Left lung (tissue), 10 donors: ENCODE results near the gene ZNF76. TPM values are rescaled to one million over a fixed set of nuclear protein-coding genes. Genes with fewer than 3 reads are reported as not detected.
"Not testable (repeated sequence)": the region's sequence is repeated elsewhere in the genome, so short reads cannot be mapped to it uniquely, and the experiment has no call there.

ENCODE experiments used
- ATAC-seq: fragments of 200-7000 bp; cut with Tn5 transposase; one replicate; pipeline ENCODE4 v1.9.1; 2020; ENCODE audit warnings: moderate library complexity
- DNase-seq, 4 donors: peaks; one replicate each; pipeline ENCODE4 v3.0.0-alpha.2; 2013 to 2020
- H3K27ac ChIP-seq, 2 donors: fragments of 200-600 bp; sonication (generic) in 1 of 2; one replicate each; pipeline versions ENCODE4 v1.5.0 to v1.8.0; 2020 to 2021
- H3K27me3 ChIP-seq, 2 donors: fragments of 200-600 bp; sonication (generic) in 1 of 2; one replicate each; pipeline versions ENCODE4 v1.5.0 to v1.8.0; 2020 to 2021
- H3K36me3 ChIP-seq, 2 donors: fragments of 200-600 bp; sonication (generic) in 1 of 2; one replicate each; pipeline versions ENCODE4 v1.5.0 to v1.8.0; 2020 to 2021
- H3K4me1 ChIP-seq, 2 donors: fragments of 200-600 bp; one replicate each; pipeline ENCODE4 v1.8.0; 2021
- H3K4me3 ChIP-seq, 2 donors: fragments of 200-600 bp; sonication (generic) in 1 of 2; one replicate each; pipeline versions ENCODE4 v1.5.0 to v1.8.0; 2020 to 2021; ENCODE audit warnings: mild to moderate bottlenecking in 1 of 2
- H3K9me3 ChIP-seq, 2 donors: fragments of 200-600 bp; sonication (generic) in 1 of 2; one replicate each; pipeline versions ENCODE4 v1.5.0 to v1.8.0; 2020 to 2021
- intact Hi-C, 2 donors: fragments of 100-400 bp; cut with DNase I; formaldehyde crosslinking; loops; one replicate each; pipeline versions ENCODE4 v1.11.2 to v1.14.2; 2022
- polyA plus RNA-seq, 6 donors: library from polyadenylated mRNA; unstranded; fragments of 120-200 nt; gene quantifications; one replicate each; pipeline ENCODE4 v1.2.1, GENCODE V29; 2013; ENCODE audit not compliant: insufficient read length in 6 of 6
- total RNA-seq, 2 donors: library from RNA; stranded (reverse); fragmentation: NEBNext Ultra II Directional; extraction: Animal tissue kit (Norgen Biotek cat#: 25700); gene quantifications; one replicate each; pipeline ENCODE4 v1.2.1, GENCODE V29; 2021
- TF ChIP-seq, protein P1 (sequence below), 2 donors: fragments of 200-600 bp; sonication (generic) in 1 of 2; IDR thresholded peaks; one replicate each; pipeline versions ENCODE4 v1.5.0 to v1.8.0; 2021; ENCODE audit warnings: antibody characterized with exemption in 2 of 2
- donor health status: DM: no; HTN: yes; CAD: no.
- donor health status: DM: no; HTN: no; CAD: no.

The ZNF76 gene
- total and polyA plus RNA-seq, 8 donors: 28.3 to 44.4 (median 41.0) TPM

DNA sequence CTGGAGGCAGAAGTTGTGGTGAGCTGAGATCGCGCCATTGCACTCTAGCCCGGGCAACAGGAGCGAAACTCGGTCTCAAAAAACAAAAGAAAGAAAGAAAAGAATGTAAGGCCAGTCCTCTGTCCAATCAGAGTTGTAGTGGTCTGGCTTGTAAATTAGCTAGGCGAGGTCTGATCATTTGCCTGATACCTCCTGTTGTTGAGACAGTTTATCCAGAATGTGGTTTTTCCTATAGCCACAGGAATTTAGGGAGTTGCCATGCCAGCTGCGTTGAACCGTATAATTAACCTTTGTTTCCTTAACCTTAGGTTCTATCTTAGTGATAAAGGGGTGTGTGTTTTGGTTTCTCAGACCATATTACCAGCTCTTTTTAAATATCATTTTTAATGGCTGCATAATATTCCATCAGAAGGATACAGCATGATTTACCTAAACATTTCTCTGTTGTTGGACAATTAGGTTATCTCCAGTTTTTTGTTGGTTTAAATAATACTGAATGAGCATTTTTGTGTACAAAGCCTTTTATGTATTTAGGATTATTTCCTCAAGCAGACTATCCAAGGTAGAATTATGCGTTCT, 71.1 kb downstream of the ZNF76 start:
- Histone ChIP-seq H3K4me3 (no peak overlapping the region), H3K36me3 (peaks cover 0 to under 1% of the 10 kb centered on the region in 2 donors), H3K27me3 (no peaks in the 10 kb centered on the region), H3K9me3 (no peaks in the 10 kb centered on the region), H3K4me1 (no peaks in the 10 kb centered on the region), H3K27ac (no peak overlapping the region)
- TF ChIP-seq, protein P1, sequence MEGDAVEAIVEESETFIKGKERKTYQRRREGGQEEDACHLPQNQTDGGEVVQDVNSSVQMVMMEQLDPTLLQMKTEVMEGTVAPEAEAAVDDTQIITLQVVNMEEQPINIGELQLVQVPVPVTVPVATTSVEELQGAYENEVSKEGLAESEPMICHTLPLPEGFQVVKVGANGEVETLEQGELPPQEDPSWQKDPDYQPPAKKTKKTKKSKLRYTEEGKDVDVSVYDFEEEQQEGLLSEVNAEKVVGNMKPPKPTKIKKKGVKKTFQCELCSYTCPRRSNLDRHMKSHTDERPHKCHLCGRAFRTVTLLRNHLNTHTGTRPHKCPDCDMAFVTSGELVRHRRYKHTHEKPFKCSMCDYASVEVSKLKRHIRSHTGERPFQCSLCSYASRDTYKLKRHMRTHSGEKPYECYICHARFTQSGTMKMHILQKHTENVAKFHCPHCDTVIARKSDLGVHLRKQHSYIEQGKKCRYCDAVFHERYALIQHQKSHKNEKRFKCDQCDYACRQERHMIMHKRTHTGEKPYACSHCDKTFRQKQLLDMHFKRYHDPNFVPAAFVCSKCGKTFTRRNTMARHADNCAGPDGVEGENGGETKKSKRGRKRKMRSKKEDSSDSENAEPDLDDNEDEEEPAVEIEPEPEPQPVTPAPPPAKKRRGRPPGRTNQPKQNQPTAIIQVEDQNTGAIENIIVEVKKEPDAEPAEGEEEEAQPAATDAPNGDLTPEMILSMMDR (IDR thresholded peaks at IDR 0.05): no peak
- no peak for ATAC-seq
- DNase-seq: no peak
- intact Hi-C loops: no loop called here

DNA sequence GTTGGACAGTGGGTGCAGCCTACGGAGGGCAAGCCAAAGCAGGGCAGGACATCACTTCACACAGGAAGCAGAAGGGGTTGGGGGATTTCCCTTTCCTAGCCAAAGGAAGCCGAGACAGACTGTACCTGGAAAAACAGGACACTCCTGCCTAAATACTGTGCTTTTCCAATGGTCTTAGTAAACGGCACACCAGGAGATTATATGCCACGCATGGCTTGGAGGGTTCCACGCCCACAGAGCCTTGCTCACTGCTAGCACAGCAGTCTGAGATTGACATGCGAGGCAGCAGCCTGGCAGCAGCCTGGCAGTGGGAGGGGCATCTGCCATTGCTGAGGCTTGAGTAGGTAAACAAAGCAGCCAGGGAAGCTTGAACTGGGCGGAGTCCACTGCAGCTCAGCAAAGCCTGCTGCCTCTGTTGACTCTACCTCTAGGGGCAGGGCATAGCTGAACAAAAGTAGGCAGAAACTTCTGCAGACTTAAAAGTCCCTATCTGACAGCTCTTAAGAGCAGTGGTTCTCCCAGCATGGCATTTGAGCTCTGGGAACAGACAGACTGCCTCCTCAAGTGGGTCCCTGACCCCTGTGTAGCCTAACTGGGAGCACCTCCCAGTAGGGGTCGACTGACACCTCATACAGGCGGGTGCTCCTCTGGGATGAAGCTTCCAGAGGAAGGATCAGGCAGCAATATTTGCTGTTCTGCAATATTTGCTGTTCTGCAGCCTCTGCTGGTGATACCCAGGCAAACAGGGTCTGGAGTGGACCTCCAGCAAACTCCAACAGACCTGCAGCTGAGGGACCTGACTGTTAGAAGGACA, 72.7 kb downstream of the ZNF76 start:
- DNase-seq (peak in 3 of 4 donors; percentile 19 to 87 (median 81)), ATAC-seq (peak; percentile 97)
- H3K4me3 ChIP-seq, intact Hi-C loops, H3K4me1 ChIP-seq, H3K27me3 ChIP-seq, H3K9me3 ChIP-seq, H3K36me3 ChIP-seq, H3K27ac ChIP-seq: not testable (repeated sequence)

DNA sequence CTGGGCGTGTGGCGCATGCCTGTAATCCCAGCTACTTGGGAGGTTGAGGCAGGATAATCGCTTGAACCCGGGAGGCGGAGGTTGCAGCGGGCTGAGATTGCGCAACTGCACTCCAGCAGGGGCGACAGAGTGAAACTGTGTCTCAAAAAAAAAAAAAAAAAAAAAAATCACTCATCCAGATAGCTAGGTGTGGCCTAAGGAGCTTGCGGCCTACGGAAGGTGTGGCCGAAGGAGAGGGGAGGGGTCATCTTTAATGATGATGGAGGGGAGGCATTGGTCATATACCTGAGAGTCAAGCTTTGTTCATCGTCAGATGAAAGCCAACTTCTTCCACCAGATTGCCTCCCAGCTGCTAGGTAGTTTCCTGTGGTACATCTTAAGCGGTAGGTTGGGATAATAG, 82.0 kb downstream of the ZNF76 start:
- ATAC-seq: peak; percentile 15
- Histone ChIP-seq H3K36me3 (peaks cover 0 to 8% of the 10 kb centered on the region in 2 donors), H3K4me1 (peaks cover 4 to 40% of the 10 kb centered on the region in 2 donors), H3K27ac (peak overlapping the region; percentile 33 to 87), H3K9me3 (no peaks in the 10 kb centered on the region), H3K4me3 (no peak overlapping the region), H3K27me3 (no peaks in the 10 kb centered on the region)
- TF ChIP-seq, protein P1 (IDR thresholded peaks at IDR 0.05): no peak
- intact Hi-C loops: no loop called here
- no peak for DNase-seq

DNA sequence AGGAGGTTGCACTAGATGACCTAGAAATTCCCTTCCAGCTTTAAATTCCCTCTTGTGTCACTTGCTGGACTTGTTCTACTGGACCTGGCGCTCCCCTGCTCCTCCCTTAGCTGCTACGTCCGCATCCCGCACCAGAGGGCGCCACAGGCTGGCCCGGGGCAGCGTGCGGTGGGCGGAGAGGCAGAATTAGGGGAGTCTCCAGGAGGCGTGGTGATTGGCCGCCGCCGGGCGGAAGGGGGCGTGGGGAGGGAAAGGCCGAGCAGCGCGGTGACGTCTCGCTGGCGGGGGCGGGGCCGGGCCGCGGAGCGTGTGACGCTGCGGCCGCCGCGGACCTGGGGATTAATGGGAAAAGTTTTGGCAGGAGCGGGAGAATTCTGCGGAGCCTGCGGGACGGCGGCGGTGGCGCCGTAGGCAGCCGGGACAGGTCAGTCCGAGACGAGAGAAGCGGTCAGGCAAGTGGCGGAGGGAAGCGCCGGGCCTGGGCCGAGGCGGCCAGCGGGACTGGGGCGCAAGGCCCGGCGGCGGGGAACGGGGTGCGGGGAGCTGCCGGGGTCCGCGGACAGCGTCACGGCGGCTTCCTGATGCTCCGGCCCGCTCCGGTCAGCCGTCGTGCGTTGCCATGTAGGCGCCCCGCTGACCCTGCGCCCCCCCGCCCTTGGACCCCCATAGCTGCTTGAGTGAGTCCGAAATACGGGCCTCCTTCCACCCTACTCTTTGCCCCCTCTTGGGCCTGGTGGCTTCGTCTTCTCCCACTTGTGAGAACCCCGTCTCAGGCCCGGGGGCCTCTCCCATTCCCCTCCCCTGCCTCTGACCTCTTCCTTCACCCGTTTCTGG, 82.9 kb downstream of the ZNF76 start, which contains the start of gene PPARD:
Gene PPARD, plus strand, starts transcription at position 301 of the 834 bp plus-strand sequence. CDS start 68,530 bp downstream, outside the sequence.
- H3K9me3 ChIP-seq: no peaks in the 10 kb centered on the region
- intact Hi-C loops: loop anchor here in 1 of 2 donors (2.0 kb wide), 1 partner anchor 108 kb away; no protein-coding TSS in a partner anchor
- no peaks in the 10 kb centered on the region for H3K27me3 ChIP-seq
- ATAC-seq (peak; percentile 99), DNase-seq (peak; percentile 98 to 100 (median 99))
- H3K36me3 ChIP-seq: peaks cover 0 to 17% of the 10 kb centered on the region in 2 donors
- H3K4me1 ChIP-seq: peaks cover 4 to 45% of the 10 kb centered on the region in 2 donors
- H3K27ac ChIP-seq: peak within 1 kb of the TSS; percentile 87 to 91
- H3K4me3 ChIP-seq: peak within 1 kb of the TSS; percentile 97 to 98
- TF ChIP-seq, protein P1 (IDR thresholded peaks at IDR 0.05): peak; percentile 91 to 99

DNA sequence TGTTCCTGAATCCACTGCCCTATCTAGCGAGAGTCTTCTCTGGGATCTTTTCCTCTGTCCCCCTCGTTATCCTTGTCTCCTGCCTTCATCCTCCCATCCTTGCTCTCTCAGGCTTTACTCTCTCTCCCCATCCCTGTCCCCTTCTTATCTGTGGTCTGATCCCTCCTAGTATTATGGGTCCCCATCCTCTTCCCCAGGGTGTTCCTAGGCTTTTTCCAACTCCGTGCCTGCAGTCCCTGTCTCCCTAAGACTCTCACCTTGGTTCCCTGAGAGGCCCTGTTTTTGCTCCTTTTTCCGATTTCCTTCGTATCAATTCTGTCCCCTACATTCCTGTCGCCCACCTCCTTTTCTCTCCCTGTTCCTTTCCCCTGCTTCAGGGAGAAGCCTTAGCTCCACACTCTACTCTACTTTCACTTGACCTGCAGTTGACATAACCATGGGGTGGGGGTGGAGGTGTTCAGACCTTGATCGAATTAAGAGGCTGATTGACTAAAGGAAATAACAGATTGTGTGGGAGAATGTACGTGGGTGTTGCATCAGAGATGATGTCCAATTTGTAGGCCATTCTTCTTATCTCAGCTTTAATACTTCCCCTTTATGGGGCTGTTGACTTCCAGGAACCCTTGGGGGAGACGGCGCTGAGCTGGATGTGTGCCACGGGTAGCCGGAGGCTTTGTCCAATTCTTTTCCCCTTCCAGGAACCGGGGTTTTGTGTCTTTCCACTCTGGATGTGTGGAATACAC, 83.7 kb downstream of the ZNF76 start:
- ATAC-seq: peak; percentile 3
- peak; percentile 26 to 86 (median 59) for DNase-seq
- TF ChIP-seq, protein P1 (IDR thresholded peaks at IDR 0.05): no peak
- no peaks in the 10 kb centered on the region for H3K27me3 ChIP-seq
- peaks cover 4 to 45% of the 10 kb centered on the region in 2 donors for H3K4me1 ChIP-seq
- intact Hi-C loops: loop anchor here in 1 of 2 donors (2.0 kb wide), 1 partner anchor 108 kb away; no protein-coding TSS in a partner anchor
- peak overlapping the region; percentile 97 to 98 for H3K4me3 ChIP-seq
- no peaks in the 10 kb centered on the region for H3K9me3 ChIP-seq
- peak overlapping the region; percentile 87 to 91 for H3K27ac ChIP-seq
- H3K36me3 ChIP-seq: peaks cover 0 to 25% of the 10 kb centered on the region in 2 donors
